IPS-NIHi11 (cell line): Measurements from ENCODE around the gene SMIM11.
"Not testable (repeated sequence)": the region's sequence is repeated elsewhere in the genome, so short reads cannot be mapped to it uniquely, and the experiment has no call there.

Experiments used
- DNase-seq: peaks from one replicate; pipeline ENCODE4 v3.0.0; 2012; ENCODE audit warnings: mixed read lengths, low spot score

The SMIM11 gene

GRCh38 chr21:34423805-34424204 is 48.5 kb downstream of the SMIM11 start, which contains the start of gene SMIM34:
TSS of gene SMIM34 (minus strand) at chr21:34423951. CDS start at chr21:34423839, 112 bp downstream.
- not testable (repeated sequence) for DNase-seq

GRCh38 chr21:34427339-34427738 is 52.0 kb downstream of the SMIM11 start:
- not testable (repeated sequence) for DNase-seq

- not testable (repeated sequence) for DNase-seq
Measured at GRCh38 chr21:34428441-34428840, 53.1 kb downstream of the SMIM11 start.

- not testable (repeated sequence) for DNase-seq
Measured at GRCh38 chr21:34429710-34430109, 54.4 kb downstream of the SMIM11 start.
